Tibial nerve (tissue), 4 donors: Measurements from ENCODE around the gene INTS1. TPM values are rescaled to one million over a fixed set of nuclear protein-coding genes. Genes with fewer than 3 reads are reported as not detected.

Experiments
- DNase-seq, 2 donors: peaks; one replicate each; pipeline ENCODE4 v3.0.0-alpha.2; 2019; ENCODE audit warnings: low spot score in 2 of 2
- H3K27ac ChIP-seq, 4 donors: fragments of 200-600 bp; sonication (generic) in 3 of 4; one replicate each; pipeline ENCODE4 v1.5.1; 2017 to 2019; ENCODE audit warnings: mild to moderate bottlenecking in 1 of 4
- H3K27me3 ChIP-seq, 2 donors: fragments of 200-600 bp; sonication (generic) in 1 of 2; one replicate each; pipeline versions ENCODE4 v1.5.1 to v1.6.0; 2017 to 2019
- H3K36me3 ChIP-seq, 3 donors: fragments of 200-600 bp; sonication (generic); one replicate each; pipeline ENCODE4 v1.5.1; 2018 to 2019
- H3K4me1 ChIP-seq, 4 donors: fragments of 200-600 bp; sonication (generic) in 3 of 4; one replicate each; pipeline ENCODE4 v1.5.1; 2017 to 2019
- H3K4me3 ChIP-seq, 4 donors: fragments of 200-600 bp; sonication (generic) in 3 of 4; one replicate each; pipeline ENCODE4 v1.5.1; 2017 to 2019; ENCODE audit warnings: mild to moderate bottlenecking in 1 of 4, moderate library complexity in 1 of 4
- H3K9me3 ChIP-seq, 4 donors: fragments of 200-600 bp; sonication (generic) in 3 of 4; one replicate each; pipeline ENCODE4 v1.5.1; 2017 to 2019
- CTCF ChIP-seq, 5 experiments: fragments of 200-600 bp in 3 of 5; fragments of 450-650 bp in 2 of 5; sonication (generic) in 3 of 5; IDR thresholded peaks; one replicate each; pipeline ENCODE4 v1.5.1; 2016 to 2019; ENCODE audit warnings: antibody characterized with exemption in 5 of 5, mild to moderate bottlenecking in 3 of 5, moderate library complexity in 2 of 5
- EP300 ChIP-seq, 2 donors: sonication (generic); formaldehyde crosslinking; IDR thresholded peaks; one replicate each; pipeline ENCODE4 v1.6.1; 2017; ENCODE audit warnings: antibody characterized with exemption in 2 of 2, mild to moderate bottlenecking in 1 of 2
- POLR2A ChIP-seq, 2 donors: fragments of 450-650 bp; IDR thresholded peaks; one replicate each; pipeline ENCODE4 v1.6.1; 2017; ENCODE audit warnings: antibody characterized with exemption in 2 of 2, mild to moderate bottlenecking in 2 of 2, moderate library complexity in 2 of 2
- WGBS, 2 donors: methylation state at CpG; one replicate each; pipeline ENCODE4 v1.1.5; 2018; 5-methylcytosine and 5-hydroxymethylcytosine counted together
- total RNA-seq, 4 donors: library from RNA; depleted of rRNA; stranded (reverse); fragments of >200 nt; gene quantifications; one replicate each; pipeline ENCODE4 v1.1.0, GENCODE V29; 2016

Gene INTS1
- total RNA-seq, 4 donors from 2014 or later = 45.7 to 81.6 (median 52.3) TPM

GRCh38 chr7:1466524-1467271 lies 37.5 kb downstream of the INTS1 start:
- Histone ChIP-seq H3K4me3 (no peak overlapping the region), H3K36me3 (peaks cover 0 to 35% (median 9%) of the 10 kb centered on the region in 3 donors), H3K4me1 (peaks cover 0 to 59% (median 40%) of the 10 kb centered on the region in 4 donors), H3K27me3 (no peaks in the 10 kb centered on the region), H3K27ac (peak overlapping the region; percentile 66 to 94 (median 87)), H3K9me3 (no peaks in the 10 kb centered on the region)
- peak; percentile 54 to 65 for DNase-seq
- WGBS, 2 donors = 6 to 20% methylated on average over 10 to 11 of the region's 17 CpGs
- no peak for TF ChIP-seq CTCF (IDR thresholded peaks at IDR 0.05)
- TF ChIP-seq POLR2A (IDR thresholded peaks at IDR 0.05) = peak in 1 of 2 donors; percentile 19
- TF ChIP-seq EP300 (IDR thresholded peaks at IDR 0.05) = peak; percentile 12 to 63

GRCh38 chr7:1464694-1465093 lies 39.5 kb downstream of the INTS1 start:
- Histone ChIP-seq H3K27me3 (no peaks in the 10 kb centered on the region), H3K4me1 (peaks cover 0 to 76% (median 59%) of the 10 kb centered on the region in 4 donors)
- no peak for DNase-seq

GRCh38 chr7:1463676-1464223 lies 40.4 kb downstream of the INTS1 start:
- no peak overlapping the region for H3K4me3 ChIP-seq
- H3K27ac ChIP-seq = peak overlapping the region in 3 of 4 donors; percentile 17 to 91 (median 90)
- no peaks in the 10 kb centered on the region for H3K27me3 ChIP-seq
- peaks cover 0 to 5% (median 0%) of the 10 kb centered on the region in 3 donors for H3K36me3 ChIP-seq
- TF ChIP-seq POLR2A (IDR thresholded peaks at IDR 0.05) (no peak), CTCF (IDR thresholded peaks at IDR 0.05) (no peak), EP300 (IDR thresholded peaks at IDR 0.05) (no peak)
- no peaks in the 10 kb centered on the region for H3K9me3 ChIP-seq
- WGBS, 2 donors = 55 to 58% methylated on average over 17 to 18 of the region's 18 CpGs
- no peak for DNase-seq
- H3K4me1 ChIP-seq = peaks cover 0 to 71% (median 59%) of the 10 kb centered on the region in 4 donors

More at GRCh38 chr7:1464694-1465093, 39.5 kb downstream of the INTS1 start:
- Histone ChIP-seq H3K4me3 (no peak overlapping the region), H3K9me3 (no peaks in the 10 kb centered on the region), H3K27ac (no peak overlapping the region), H3K36me3 (peaks cover 0 to 15% (median 0%) of the 10 kb centered on the region in 3 donors)
- TF ChIP-seq EP300 (IDR thresholded peaks at IDR 0.05) (no peak), POLR2A (IDR thresholded peaks at IDR 0.05) (no peak), CTCF (IDR thresholded peaks at IDR 0.05) (no peak)
- WGBS, 2 donors = 83 to 85% methylated on average over 11 to 12 of the region's 12 CpGs

GRCh38 chr7:1461646-1462375 lies 42.4 kb downstream of the INTS1 start:
- H3K36me3 ChIP-seq = no peaks in the 10 kb centered on the region
- WGBS, 2 donors = 62 to 71% methylated on average over 17 to 18 of the region's 18 CpGs
- H3K4me3 ChIP-seq = peak overlapping the region in 1 of 4 donors; percentile 78
- no peaks in the 10 kb centered on the region for H3K27me3 ChIP-seq
- TF ChIP-seq CTCF (IDR thresholded peaks at IDR 0.05) (no peak), POLR2A (IDR thresholded peaks at IDR 0.05) (no peak), EP300 (IDR thresholded peaks at IDR 0.05) (no peak)
- no peaks in the 10 kb centered on the region for H3K9me3 ChIP-seq
- peak overlapping the region; percentile 60 to 91 (median 83) for H3K27ac ChIP-seq
- DNase-seq = no peak
- peaks cover 0 to 84% (median 68%) of the 10 kb centered on the region in 4 donors for H3K4me1 ChIP-seq
